Breast epithelium (tissue), 4 donors: Measurements from ENCODE around the gene PBX3. TPM values are rescaled to one million over a fixed set of nuclear protein-coding genes. Genes with fewer than 3 reads are reported as not detected.

Experiments used
- DNase-seq, 2 donors: peaks; one replicate each; pipeline ENCODE4 v3.0.0-alpha.2; 2019; ENCODE audit warnings: low spot score in 2 of 2
- H3K27ac ChIP-seq, 2 donors: fragments of 200-600 bp; sonication (generic) in 1 of 2; one replicate each; pipeline ENCODE4 v1.5.1; 2016 to 2019; ENCODE audit warnings: mild to moderate bottlenecking in 1 of 2
- H3K27me3 ChIP-seq, 2 donors: fragments of 200-600 bp; sonication (generic) in 1 of 2; one replicate each; pipeline versions ENCODE4 v1.5.1 to v1.6.0; 2017 to 2019; ENCODE audit warnings: control low read depth in 1 of 2, mild to moderate bottlenecking in 1 of 2
- H3K36me3 ChIP-seq: fragments of 200-600 bp; one replicate; pipeline ENCODE4 v1.5.1; 2019
- H3K4me1 ChIP-seq, 2 donors: fragments of 200-600 bp; sonication (generic); one replicate each; pipeline ENCODE4 v1.5.1; 2016 to 2019; ENCODE audit warnings: control low read depth in 1 of 2
- H3K4me3 ChIP-seq, 3 donors: fragments of 200-600 bp; sonication (generic); 1 replicate in 2 of 3; 2 replicates in 1 of 3; pipeline ENCODE4 v1.5.1; 2016 to 2019; ENCODE audit warnings: mild to moderate bottlenecking in 3 of 3, moderate library complexity in 2 of 3
- H3K9me3 ChIP-seq, 2 donors: fragments of 200-600 bp; sonication (generic) in 1 of 2; one replicate each; pipeline ENCODE4 v1.5.1; 2016 to 2019; ENCODE audit warnings: control low read depth in 1 of 2
- CTCF ChIP-seq, 3 donors: fragments of 450-650 bp; IDR thresholded peaks; one replicate each; pipeline ENCODE4 v1.5.1; 2016 to 2017; ENCODE audit warnings: antibody characterized with exemption in 3 of 3, mild to moderate bottlenecking in 3 of 3, moderate library complexity in 3 of 3
- POLR2A ChIP-seq: fragments of 450-650 bp; IDR thresholded peaks from one replicate; pipeline ENCODE4 v1.6.1; 2016; ENCODE audit warnings: antibody characterized with exemption, mild to moderate bottlenecking, moderate library complexity
- POLR2AphosphoS5 ChIP-seq, 3 donors: sonication (generic); formaldehyde crosslinking; IDR thresholded peaks; one replicate each; pipeline ENCODE4 v1.6.1; 2017; ENCODE audit warnings: antibody characterized with exemption in 3 of 3
- intact Hi-C: fragments of 100-400 bp; cut with DNase I; formaldehyde crosslinking; loops from one replicate; pipeline ENCODE4 v1.15.1; 2023; ENCODE audit warnings: low total_unique reads
- total RNA-seq, 3 donors: library from RNA; depleted of rRNA; stranded (reverse); fragments of >200 nt; gene quantifications; one replicate each; pipeline ENCODE4 v1.1.0, GENCODE V29; 2016

PBX3 gene
- total RNA-seq, 3 donors from 2014 or later: 29.5 to 31.2 (median 29.8) TPM

- intact Hi-C loops: no loop called here
- H3K4me1 ChIP-seq: no peaks in the 10 kb centered on the region
- TF ChIP-seq POLR2A (no peak), CTCF (IDR thresholded peaks at IDR 0.05) (no peak), POLR2AphosphoS5 (IDR thresholded peaks at IDR 0.05) (no peak)
Measured at GRCh38 chr9:125863923-125864322, 116.8 kb downstream of the PBX3 start.

GRCh38 chr9:125867751-125868415 is 120.7 kb downstream of the PBX3 start:
- Histone ChIP-seq H3K9me3 (no peaks in the 10 kb centered on the region), H3K27me3 (no peaks in the 10 kb centered on the region), H3K36me3 (no peaks in the 10 kb centered on the region), H3K27ac (no peak overlapping the region), H3K4me1 (no peaks in the 10 kb centered on the region), H3K4me3 (no peak overlapping the region)
- no peak for DNase-seq
- intact Hi-C loops: no loop called here
- TF ChIP-seq CTCF (IDR thresholded peaks at IDR 0.05) (no peak), POLR2AphosphoS5 (IDR thresholded peaks at IDR 0.05) (no peak), POLR2A (no peak)

More at GRCh38 chr9:125863923-125864322, 116.8 kb downstream of the PBX3 start:
- DNase-seq: no peak
- Histone ChIP-seq H3K36me3 (no peaks in the 10 kb centered on the region), H3K4me3 (no peak overlapping the region), H3K9me3 (no peaks in the 10 kb centered on the region), H3K27me3 (no peaks in the 10 kb centered on the region), H3K27ac (no peak overlapping the region)

- Histone ChIP-seq H3K4me3 (no peak overlapping the region), H3K27ac (no peak overlapping the region), H3K27me3 (no peaks in the 10 kb centered on the region), H3K4me1 (no peaks in the 10 kb centered on the region), H3K9me3 (no peaks in the 10 kb centered on the region), H3K36me3 (no peaks in the 10 kb centered on the region)
- intact Hi-C loops: no loop called here
- no peak for DNase-seq
- no peak for TF ChIP-seq CTCF (IDR thresholded peaks at IDR 0.05)
- no peak for TF ChIP-seq POLR2A
- no peak for TF ChIP-seq POLR2AphosphoS5 (IDR thresholded peaks at IDR 0.05)
Measured at GRCh38 chr9:125878164-125878631, 131.0 kb downstream of the PBX3 start.

- TF ChIP-seq POLR2AphosphoS5 (IDR thresholded peaks at IDR 0.05) (no peak), CTCF (IDR thresholded peaks at IDR 0.05) (no peak), POLR2A (no peak)
- DNase-seq: no peak
- H3K4me3 ChIP-seq: no peak overlapping the region
- H3K4me1 ChIP-seq: no peaks in the 10 kb centered on the region
- H3K9me3 ChIP-seq: no peaks in the 10 kb centered on the region
- intact Hi-C loops: loop anchor here (10.0 kb wide), 1 partner anchor 104 kb away; no protein-coding TSS in a partner anchor
- H3K36me3 ChIP-seq: no peaks in the 10 kb centered on the region
- no peak overlapping the region for H3K27ac ChIP-seq
- H3K27me3 ChIP-seq: no peaks in the 10 kb centered on the region
Measured at GRCh38 chr9:125881042-125881441, 133.9 kb downstream of the PBX3 start.

- no peaks in the 10 kb centered on the region for H3K27me3 ChIP-seq
- DNase-seq: no peak
- intact Hi-C loops: loop anchor here (10.0 kb wide), 1 partner anchor 101 kb away; no protein-coding TSS in a partner anchor
- no peaks in the 10 kb centered on the region for H3K4me1 ChIP-seq
- TF ChIP-seq POLR2A (no peak), POLR2AphosphoS5 (IDR thresholded peaks at IDR 0.05) (no peak), CTCF (IDR thresholded peaks at IDR 0.05) (no peak)
- H3K36me3 ChIP-seq: no peaks in the 10 kb centered on the region
- no peak overlapping the region for H3K4me3 ChIP-seq
- no peaks in the 10 kb centered on the region for H3K9me3 ChIP-seq
- no peak overlapping the region for H3K27ac ChIP-seq
Measured at GRCh38 chr9:125883565-125884217, 136.5 kb downstream of the PBX3 start.
